T-helper 17 cell (primary cell): ENCODE results near the gene RB1. TPM values are rescaled to one million over a fixed set of nuclear protein-coding genes. Genes with fewer than 3 reads are reported as not detected.

Experiments
- total RNA-seq, 4 donors: library from RNA in 2 of 4; stranded (reverse) in 2 of 4; gene quantifications; one replicate each; pipeline ENCODE4 v1.2.3 and lab custom pipeline; 2022 to 2026

RB1 gene
- total RNA-seq, 2 donors from 2014 or later = 15.9 to 16.2 TPM

Other genes starting within 250 kb of the RB1 start
- gene MED4, start 208.6 kb upstream of the RB1 start, total RNA-seq = 10 to 100 TPM; 47.4 to 62.5 TPM
- 100 to 1,000 TPM; 396 to 450 TPM for gene ITM2B, start 70.5 kb upstream of the RB1 start, total RNA-seq
- 10 to 100 TPM; 37.2 to 48.7 TPM for gene LPAR6, start 109.4 kb downstream of the RB1 start, total RNA-seq
- 10 to 100 TPM; 12.5 to 13.7 TPM for gene RCBTB2, start 229.3 kb downstream of the RB1 start, total RNA-seq